H54 (cell line): ENCODE results near the gene P3R3URF.

Experiments
- DNase-seq: peaks from one replicate; pipeline ENCODE4 v3.0.0; 2011; ENCODE audit warnings: low spot score, mixed read lengths; ENCODE audit not compliant: insufficient read length
- FAIRE-seq: peaks from 3 replicates; lab custom pipeline; 2011; peaks lifted over from hg19 to GRCh38; lab: Jason Lieb, UNC
- POLR2A ChIP-seq: IDR thresholded peaks from 2 replicates; pipeline ENCODE4 v1.6.1; 2011; ENCODE audit warnings: low read depth, mild to moderate bottlenecking, low read length

The P3R3URF gene

GRCh38 chr1:46204406-46204742 is 28.1 kb upstream of the P3R3URF start:
- TF ChIP-seq POLR2A = no peak
- no peak for DNase-seq
- FAIRE-seq = no peak

- FAIRE-seq (no peak), DNase-seq (no peak)
- TF ChIP-seq POLR2A = no peak
Observed at GRCh38 chr1:46203738-46204405, 27.6 kb upstream of the P3R3URF start.

GRCh38 chr1:46199233-46199749 is 23.0 kb upstream of the P3R3URF start:
- FAIRE-seq = no peak
- TF ChIP-seq POLR2A = no peak

GRCh38 chr1:46197964-46198811 is 21.9 kb upstream of the P3R3URF start, which contains the start of gene POMGNT1:
Gene POMGNT1, minus strand, starts transcription at chr1:46198434. Its CDS starts 613 bp downstream, at chr1:46197821.
- DNase-seq (peak; percentile 83), FAIRE-seq (no peak)
- TF ChIP-seq POLR2A = peak; percentile 70

More at GRCh38 chr1:46199233-46199749, 23.0 kb upstream of the P3R3URF start:
- no peak for DNase-seq

GRCh38 chr1:46197560-46197963 is 21.3 kb upstream of the P3R3URF start:
- no peak for TF ChIP-seq POLR2A
- no peak for FAIRE-seq
- no peak for DNase-seq

GRCh38 chr1:46196609-46197008 is 20.3 kb upstream of the P3R3URF start:
- no peak for FAIRE-seq
- TF ChIP-seq POLR2A = no peak

GRCh38 chr1:46194641-46195193 is 18.4 kb upstream of the P3R3URF start:
- DNase-seq (no peak), FAIRE-seq (no peak)
- TF ChIP-seq POLR2A = no peak

More at GRCh38 chr1:46196609-46197008, 20.3 kb upstream of the P3R3URF start:
- DNase-seq = no peak

GRCh38 chr1:46193984-46194570 is 17.8 kb upstream of the P3R3URF start:
- no peak for TF ChIP-seq POLR2A
- DNase-seq (no peak), FAIRE-seq (no peak)

- no peak for TF ChIP-seq POLR2A
- FAIRE-seq (no peak), DNase-seq (no peak)
Observed at GRCh38 chr1:46193285-46193684, 17.0 kb upstream of the P3R3URF start.

GRCh38 chr1:46192171-46192570 is 15.9 kb upstream of the P3R3URF start:
- TF ChIP-seq POLR2A = no peak
- no peak for FAIRE-seq
- no peak for DNase-seq

GRCh38 chr1:46191033-46191701 is 14.9 kb upstream of the P3R3URF start:
- FAIRE-seq = no peak
- DNase-seq = no peak
- TF ChIP-seq POLR2A = no peak

- no peak for TF ChIP-seq POLR2A
- FAIRE-seq = no peak
- no peak for DNase-seq
Observed at GRCh38 chr1:46190539-46190938, 14.3 kb upstream of the P3R3URF start.
